HepG2 (cell line): ENCODE results near the gene CCDC175. TPM values are rescaled to one million over a fixed set of nuclear protein-coding genes. Genes with fewer than 3 reads are reported as not detected.
A peak's percentile ranks its signal among the peaks of the same experiment; 100 is the strongest.

Source experiments
- ATF7-NPFF ChIP-seq: sonication (generic); formaldehyde crosslinking; IDR thresholded peaks from 2 replicates; pipeline ENCODE4 v1.8.1; 2023; ENCODE audit warnings: mild to moderate bottlenecking, low read depth, missing genetic modification reagents, moderate library complexity
- CAMTA2 ChIP-seq: sonication (generic); formaldehyde crosslinking; IDR thresholded peaks from 2 replicates; pipeline ENCODE4 v1.4.0; 2020; ENCODE audit warnings: mild to moderate bottlenecking, missing genetic modification reagents, borderline replicate concordance
- FOXJ3 ChIP-seq: sonication (generic); formaldehyde crosslinking; IDR thresholded peaks from 2 replicates; pipeline ENCODE4 v1.4.0; 2020; ENCODE audit warnings: missing genetic modification reagents, mild to moderate bottlenecking, borderline replicate concordance
- KAT8 ChIP-seq: IDR thresholded peaks from 2 replicates; pipeline ENCODE4 v1.6.1; 2016; ENCODE audit warnings: missing genetic modification reagents, missing compliant biosample characterization
- MED1 ChIP-seq: sonication (generic); formaldehyde crosslinking; IDR thresholded peaks from 2 replicates; pipeline ENCODE4 v1.4.0; 2020; ENCODE audit warnings: missing genetic modification reagents
- MIER3 ChIP-seq: IDR thresholded peaks from 2 replicates; pipeline ENCODE4 v1.6.1; 2016; ENCODE audit warnings: missing compliant biosample characterization, borderline replicate concordance
- ONECUT2 ChIP-seq: sonication (generic); formaldehyde crosslinking; IDR thresholded peaks from 2 replicates; pipeline ENCODE4 v1.4.0; 2020; ENCODE audit warnings: missing genetic modification reagents
- RCOR2 ChIP-seq: IDR thresholded peaks from 2 replicates; pipeline ENCODE4 v1.6.1; 2016; ENCODE audit warnings: missing biosample characterization, missing genetic modification reagents
- SRSF1 ChIP-seq: fragments of 200-400 bp; formaldehyde crosslinking; optimal IDR thresholded peaks from 2 replicates; pipeline ENCODE3; 2017; ENCODE audit warnings: mild to moderate bottlenecking, low read depth, low read length, moderate library complexity
- STAG1 ChIP-seq: sonication (generic); formaldehyde crosslinking; IDR thresholded peaks from 2 replicates; pipeline ENCODE4 v1.4.0; 2020; ENCODE audit warnings: missing genetic modification reagents
- TBX2 ChIP-seq: sonication (generic); formaldehyde crosslinking; IDR thresholded peaks from 2 replicates; pipeline ENCODE4 v1.5.0; 2020; ENCODE audit warnings: missing genetic modification reagents, mild to moderate bottlenecking, borderline replicate concordance
- TFAP4 ChIP-seq: sonication (generic); IDR thresholded peaks from 2 replicates; pipeline ENCODE4 v1.6.1; 2016; ENCODE audit warnings: low read depth, borderline replicate concordance
- ZBTB20 ChIP-seq: sonication (generic); formaldehyde crosslinking; IDR thresholded peaks from 2 replicates; pipeline ENCODE4 v1.8.1; 2023; ENCODE audit warnings: missing genetic modification reagents, low read depth, mild to moderate bottlenecking, borderline replicate concordance
- ZBTB7B ChIP-seq: sonication (generic); formaldehyde crosslinking; IDR thresholded peaks from 2 replicates; pipeline ENCODE4 v1.4.0; 2020; ENCODE audit warnings: missing genetic modification reagents
- ZFP41 ChIP-seq: sonication (generic); formaldehyde crosslinking; IDR thresholded peaks from 2 replicates; pipeline ENCODE4 v1.4.0; 2020; ENCODE audit warnings: mild to moderate bottlenecking, missing genetic modification reagents, borderline replicate concordance
- ZNF430 ChIP-seq: sonication (generic); formaldehyde crosslinking; IDR thresholded peaks from 2 replicates; pipeline ENCODE4 v1.9.0; 2021; ENCODE audit warnings: mild to moderate bottlenecking, missing genetic modification reagents
- ZNF510 ChIP-seq: sonication (generic); formaldehyde crosslinking; IDR thresholded peaks from 2 replicates; pipeline ENCODE4 v1.4.0; 2020; ENCODE audit warnings: low read depth, mild to moderate bottlenecking, missing genetic modification reagents
- ZNF562 ChIP-seq: sonication (generic); formaldehyde crosslinking; IDR thresholded peaks from 2 replicates; pipeline ENCODE4 v1.8.0; 2022; ENCODE audit warnings: missing genetic modification reagents, borderline replicate concordance
- ZNF580 ChIP-seq: IDR thresholded peaks from 2 replicates; pipeline ENCODE4 v1.6.1; 2016; ENCODE audit warnings: low read depth, borderline replicate concordance
- ZNF597 ChIP-seq: sonication (generic); formaldehyde crosslinking; IDR thresholded peaks from 2 replicates; pipeline ENCODE4 v1.5.0; 2020; ENCODE audit warnings: missing genetic modification reagents
- polyA plus RNA-seq, 8 experiments: library from polyadenylated mRNA; depleted of rRNA in 3 of 8; stranded (reverse) in 7 of 8; unstranded in 1 of 8; fragments of >200 nt; fragmentation: Illumina TruSeq in 4 of 8; extraction: Trizol in 4 of 8; gene quantifications; 2 replicates each; pipeline versions ENCODE4 v1.2.1 to v1.2.3, GENCODE V29; 2011 to 2016; ENCODE audit warnings: low read depth in 4 of 8, missing spikeins in 1 of 8, mixed read lengths in 1 of 8; ENCODE audit not compliant: insufficient read depth in 1 of 8
- total RNA-seq, 5 experiments: library from RNA; depleted of rRNA; stranded (reverse); fragments of >200 nt; fragmentation: Illumina TruSeq; extraction: Trizol; gene quantifications; 2 replicates each; pipeline ENCODE4 v1.2.3, GENCODE V29; 2016; ENCODE audit warnings: low read depth in 1 of 5
- TF ChIP-seq, protein P1 (sequence below): IDR thresholded peaks from 2 replicates; pipeline ENCODE4 v1.6.1; 2016; ENCODE audit warnings: mild to moderate bottlenecking, missing biosample characterization, missing genetic modification reagents
- TF ChIP-seq, protein P2 (sequence below): sonication (generic); formaldehyde crosslinking; IDR thresholded peaks from 2 replicates; pipeline ENCODE4 v1.8.0; 2023; ENCODE audit warnings: mild to moderate bottlenecking, missing genetic modification reagents
- TF ChIP-seq, protein P3 (sequence below): IDR thresholded peaks from 2 replicates; pipeline ENCODE4 v1.6.1; 2016; ENCODE audit warnings: missing compliant biosample characterization, missing genetic modification reagents, borderline replicate concordance
- TF ChIP-seq, protein P4 (sequence below): sonication (generic); formaldehyde crosslinking; IDR thresholded peaks from 2 replicates; pipeline ENCODE4 v1.4.0; 2020; ENCODE audit warnings: missing genetic modification reagents

CCDC175 gene
- total and polyA plus RNA-seq, 2 of the 13 experiments (the other 11 are each of a cell fraction or from before 2014, with no cell fraction given): not detected

DNA sequence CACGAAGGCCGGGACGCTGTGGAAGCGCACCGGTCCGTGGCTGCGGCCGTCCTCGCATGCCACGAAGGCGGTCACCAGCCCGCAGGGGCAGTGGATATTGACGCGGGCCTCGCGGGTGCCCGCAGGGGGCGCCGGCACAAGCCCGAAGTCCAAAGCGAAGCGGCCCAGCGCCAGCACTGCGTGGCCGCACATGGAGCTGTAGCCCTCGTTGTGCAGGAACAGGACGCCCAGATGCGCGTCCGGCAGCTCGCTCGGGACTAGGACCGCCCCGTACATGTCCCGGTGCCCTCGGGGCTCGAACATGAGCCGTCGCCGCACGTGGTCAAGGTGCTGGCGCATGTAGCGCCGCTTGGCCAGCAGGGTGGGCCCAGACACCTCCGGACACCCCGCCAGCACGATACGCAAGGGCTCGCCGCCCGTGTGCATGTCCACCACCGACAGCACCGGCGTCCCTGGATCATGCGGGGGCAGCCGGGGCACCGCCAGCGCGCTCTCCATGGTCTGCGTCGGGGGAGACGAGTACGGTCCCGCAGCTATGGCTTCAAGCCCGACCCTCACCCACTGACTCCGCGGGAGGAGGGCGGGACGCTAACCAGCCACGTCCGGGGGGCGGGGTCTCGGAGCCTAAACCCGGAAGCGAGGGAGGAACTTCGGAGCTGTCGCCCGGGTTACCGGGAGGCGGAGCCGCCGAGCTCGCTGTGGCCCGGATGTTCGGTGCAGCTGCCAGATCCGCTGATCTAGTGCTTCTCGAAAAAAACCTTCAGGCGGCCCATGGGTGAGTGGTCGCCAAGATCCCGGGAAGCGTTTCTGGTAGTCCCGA, 92.6 kb downstream of the CCDC175 start, which contains the start of the genes JKAMP and L3HYPDH (continued):
- TF ChIP-seq ZBTB7B (CRISPR knock-in tag): 0 out of 2 replicates have a peak, but pooled peaks have one; percentile 10
- TF ChIP-seq CAMTA2 (CRISPR knock-in tag): peak; percentile 87
- TF ChIP-seq ZFP41 (CRISPR knock-in tag): peak; percentile 90; the same call in 1 of the 2 replicates
- peak; percentile 74 for TF ChIP-seq MED1
- TF ChIP-seq RCOR2 (CRISPR knock-in tag): 0 out of 2 replicates have a peak, but pooled peaks have one; percentile 13
- TF ChIP-seq, protein P1, sequence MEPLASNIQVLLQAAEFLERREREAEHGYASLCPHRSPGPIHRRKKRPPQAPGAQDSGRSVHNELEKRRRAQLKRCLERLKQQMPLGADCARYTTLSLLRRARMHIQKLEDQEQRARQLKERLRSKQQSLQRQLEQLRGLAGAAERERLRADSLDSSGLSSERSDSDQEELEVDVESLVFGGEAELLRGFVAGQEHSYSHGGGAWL: peak; percentile 98
- peak; percentile 62; the same call in 1 of the 2 replicates for TF ChIP-seq MIER3 (CRISPR knock-in tag)
- TF ChIP-seq ZNF510: no peak; the same call in 1 of the 2 replicates
- TF ChIP-seq ZBTB20: no peak; the same call in 1 of the 2 replicates
- TF ChIP-seq, protein P2, sequence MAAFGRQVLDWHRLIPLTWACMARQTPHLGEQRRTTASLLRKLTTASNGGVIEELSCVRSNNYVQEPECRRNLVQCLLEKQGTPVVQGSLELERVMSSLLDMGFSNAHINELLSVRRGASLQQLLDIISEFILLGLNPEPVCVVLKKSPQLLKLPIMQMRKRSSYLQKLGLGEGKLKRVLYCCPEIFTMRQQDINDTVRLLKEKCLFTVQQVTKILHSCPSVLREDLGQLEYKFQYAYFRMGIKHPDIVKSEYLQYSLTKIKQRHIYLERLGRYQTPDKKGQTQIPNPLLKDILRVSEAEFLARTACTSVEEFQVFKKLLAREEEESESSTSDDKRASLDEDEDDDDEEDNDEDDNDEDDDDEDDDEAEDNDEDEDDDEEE: peak; percentile 99
- peak; percentile 29; the same call in 1 of the 2 replicates for TF ChIP-seq STAG1 (CRISPR knock-in tag)
- TF ChIP-seq, protein P3, sequence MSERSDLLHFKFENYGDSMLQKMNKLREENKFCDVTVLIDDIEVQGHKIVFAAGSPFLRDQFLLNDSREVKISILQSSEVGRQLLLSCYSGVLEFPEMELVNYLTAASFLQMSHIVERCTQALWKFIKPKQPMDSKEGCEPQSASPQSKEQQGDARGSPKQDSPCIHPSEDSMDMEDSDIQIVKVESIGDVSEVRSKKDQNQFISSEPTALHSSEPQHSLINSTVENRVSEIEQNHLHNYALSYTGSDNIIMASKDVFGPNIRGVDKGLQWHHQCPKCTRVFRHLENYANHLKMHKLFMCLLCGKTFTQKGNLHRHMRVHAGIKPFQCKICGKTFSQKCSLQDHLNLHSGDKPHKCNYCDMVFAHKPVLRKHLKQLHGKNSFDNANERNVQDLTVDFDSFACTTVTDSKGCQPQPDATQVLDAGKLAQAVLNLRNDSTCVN (CRISPR knock-in tag): peak; percentile 78
- TF ChIP-seq, protein P4, sequence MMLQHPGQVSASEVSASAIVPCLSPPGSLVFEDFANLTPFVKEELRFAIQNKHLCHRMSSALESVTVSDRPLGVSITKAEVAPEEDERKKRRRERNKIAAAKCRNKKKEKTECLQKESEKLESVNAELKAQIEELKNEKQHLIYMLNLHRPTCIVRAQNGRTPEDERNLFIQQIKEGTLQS (CRISPR knock-in tag): peak; percentile 41; the same call in 1 of the 2 replicates
- peak; percentile 89; the same call in 1 of the 2 replicates for TF ChIP-seq TBX2 (CRISPR knock-in tag)
- no peak for TF ChIP-seq ZNF562
- TF ChIP-seq ZNF430 (CRISPR knock-in tag): peak; percentile 98
- peak; percentile 63 for TF ChIP-seq SRSF1
- TF ChIP-seq ZNF580 (CRISPR knock-in tag): peak; percentile 89; the same call in 1 of the 2 replicates
- TF ChIP-seq ZNF597 (CRISPR knock-in tag): 0 out of 2 replicates have a peak, but pooled peaks have one; percentile 52
- TF ChIP-seq FOXJ3 (CRISPR knock-in tag): no peak; the same call in 1 of the 2 replicates
- 0 out of 2 replicates have a peak, but pooled peaks have one; percentile 24 for TF ChIP-seq TFAP4
- TF ChIP-seq ATF7-NPFF: peak; percentile 89; the same call in 1 of the 2 replicates
- peak; percentile 58 for TF ChIP-seq ONECUT2
- TF ChIP-seq KAT8 (CRISPR knock-in tag): peak; percentile 83
